Liver (tissue), 9 donors: ENCODE results near the gene PKHD1. TPM values are rescaled to one million over a fixed set of nuclear protein-coding genes. Genes with fewer than 3 reads are reported as not detected.

Experiments used
- DNase-seq: peaks from one replicate; pipeline ENCODE4 v3.0.0-alpha.2; 2017; ENCODE audit warnings: low spot score
- H3K27ac ChIP-seq, 2 donors: one replicate each; pipeline ENCODE4 v1.7.0; 2013; ENCODE audit warnings: inconsistent platforms in 2 of 2, low read length in 2 of 2, control low read depth in 1 of 2, low read depth in 1 of 2, mild to moderate bottlenecking in 1 of 2
- H3K27me3 ChIP-seq, 4 donors: one replicate each; pipeline versions ENCODE4 v1.6.1 to v1.7.0; 2013; ENCODE audit warnings: low read length in 3 of 4, inconsistent platforms in 1 of 4, mild to moderate bottlenecking in 1 of 4, moderate library complexity in 1 of 4; ENCODE audit not compliant: control insufficient read depth in 4 of 4, insufficient read depth in 4 of 4
- H3K36me3 ChIP-seq, 4 donors: one replicate each; pipeline versions ENCODE4 v1.6.1 to v1.7.0; 2013; ENCODE audit warnings: low read length in 3 of 4, mild to moderate bottlenecking in 3 of 4, low read depth in 1 of 4, moderate library complexity in 1 of 4; ENCODE audit not compliant: control insufficient read depth in 4 of 4, insufficient read depth in 3 of 4
- H3K4me1 ChIP-seq, 4 donors: one replicate each; pipeline versions ENCODE4 v1.6.1 to v1.7.0; 2013; ENCODE audit warnings: low read length in 3 of 4, mild to moderate bottlenecking in 3 of 4, moderate library complexity in 1 of 4; ENCODE audit not compliant: control insufficient read depth in 4 of 4, insufficient read depth in 4 of 4
- H3K4me3 ChIP-seq, 3 donors: one replicate each; pipeline versions ENCODE4 v1.6.1 to v1.7.0; 2013; ENCODE audit warnings: low read length in 3 of 3, control low read depth in 1 of 3, low read depth in 1 of 3, mild to moderate bottlenecking in 1 of 3
- H3K9ac ChIP-seq, 2 donors: one replicate each; pipeline ENCODE4 v1.7.0; 2013; ENCODE audit warnings: low read length in 2 of 2, mild to moderate bottlenecking in 2 of 2, moderate library complexity in 2 of 2, control low read depth in 1 of 2, low read depth in 1 of 2
- H3K9me3 ChIP-seq, 4 donors: one replicate each; pipeline versions ENCODE4 v1.6.1 to v1.7.0; 2013; ENCODE audit warnings: low read length in 3 of 4; ENCODE audit not compliant: control insufficient read depth in 4 of 4
- ATF3 ChIP-seq: IDR thresholded peaks from 2 replicates; pipeline ENCODE4 v1.6.1; 2016; ENCODE audit warnings: antibody characterized with exemption
- CTCF ChIP-seq: fragments of 150-350 bp; IDR thresholded peaks from 2 replicates; pipeline ENCODE4 v1.5.1; 2017; ENCODE audit warnings: improper control_type of control experiment, low read depth, low read length; ENCODE audit not compliant: missing input control
- EGR1 ChIP-seq, 2 donors: IDR thresholded peaks; 2 replicates each; pipeline ENCODE4 v1.6.1; 2016 to 2018; ENCODE audit warnings: antibody characterized with exemption in 2 of 2, low read depth in 2 of 2
- FOXA1 ChIP-seq: IDR thresholded peaks from 2 replicates; pipeline ENCODE4 v1.6.1; 2016; ENCODE audit warnings: antibody characterized with exemption
- FOXA2 ChIP-seq: IDR thresholded peaks from 2 replicates; pipeline ENCODE4 v1.6.1; 2016; ENCODE audit warnings: antibody characterized with exemption
- GABPA ChIP-seq, 2 donors: IDR thresholded peaks in 1 of 2; conservative IDR thresholded peaks in 1 of 2; 2 replicates each; pipeline ENCODE4 v1.6.1; 2016; ENCODE audit warnings: antibody characterized with exemption in 2 of 2, mild to moderate bottlenecking in 1 of 2, moderate library complexity in 1 of 2
- HNF4A ChIP-seq, 2 donors: conservative IDR thresholded peaks; 2 replicates each; pipeline ENCODE4 v1.6.1; 2016; ENCODE audit warnings: antibody characterized with exemption in 2 of 2, mild to moderate bottlenecking in 2 of 2
- HNF4G ChIP-seq: IDR thresholded peaks from 2 replicates; pipeline ENCODE4 v1.6.1; 2016; ENCODE audit warnings: antibody characterized with exemption
- JUND ChIP-seq, 2 donors: IDR thresholded peaks; 2 replicates each; pipeline ENCODE4 v1.6.1; 2016; ENCODE audit warnings: antibody characterized with exemption in 2 of 2
- MAX ChIP-seq: IDR thresholded peaks from 2 replicates; pipeline ENCODE4 v1.6.1; 2016; ENCODE audit warnings: antibody characterized with exemption
- NR2F2 ChIP-seq: IDR thresholded peaks from 2 replicates; pipeline ENCODE4 v1.6.1; 2016; ENCODE audit warnings: antibody characterized with exemption
- RAD21 ChIP-seq, 2 donors: IDR thresholded peaks; 2 replicates each; pipeline ENCODE4 v1.6.1; 2016; ENCODE audit warnings: antibody characterized with exemption in 2 of 2, mild to moderate bottlenecking in 2 of 2
- REST ChIP-seq: IDR thresholded peaks from 2 replicates; pipeline ENCODE4 v1.6.1; 2016; ENCODE audit warnings: antibody characterized with exemption, mild to moderate bottlenecking
- SP1 ChIP-seq: IDR thresholded peaks from 2 replicates; pipeline ENCODE4 v1.6.1; 2018; ENCODE audit warnings: antibody characterized with exemption, mild to moderate bottlenecking
- TAF1 ChIP-seq: conservative IDR thresholded peaks from 2 replicates; pipeline ENCODE4 v1.6.1; 2016; ENCODE audit warnings: antibody characterized with exemption, mild to moderate bottlenecking
- YY1 ChIP-seq: IDR thresholded peaks from 2 replicates; pipeline ENCODE4 v1.6.1; 2016; ENCODE audit warnings: antibody characterized with exemption, mild to moderate bottlenecking
- ZBTB33 ChIP-seq: IDR thresholded peaks from 2 replicates; pipeline ENCODE4 v1.6.1; 2016; ENCODE audit warnings: antibody characterized with exemption
- WGBS: extraction: QIAGEN DNeasy Blood & Tissue Kit; methylation state at CpG from one replicate; pipeline ENCODE4 v1.1.7; 2013; 5-methylcytosine and 5-hydroxymethylcytosine counted together
- polyA plus RNA-seq, 2 donors: library from polyadenylated mRNA; stranded (reverse) in 1 of 2; unstranded in 1 of 2; fragments of 200-250 nt in 1 of 2; fragments of >200 nt in 1 of 2; fragmentation: Nextera tagmentation in 1 of 2; extraction: Ambion mirVana in 1 of 2; gene quantifications; one replicate each; pipeline versions ENCODE4 v1.2.1 to v1.2.3, GENCODE V29; 2013 to 2015
- total RNA-seq, 2 donors: library from RNA; depleted of rRNA; stranded (reverse); fragments of >200 nt; gene quantifications; one replicate each; pipeline ENCODE4 v1.2.3, GENCODE V29; 2014
- donor health status: healthy.
- donor health status: healthy.
- donor health status: healthy.
- donor health status: healthy.
- donor health status: healthy.

Gene PKHD1
- total and polyA plus RNA-seq, 4 donors: 0.45 to 10.6 (median 3.2) TPM

GRCh38 chr6:51644426-51644825 lies 443.0 kb downstream of the PKHD1 start (continued):
- TF ChIP-seq YY1: no peak
- TF ChIP-seq EGR1 (IDR thresholded peaks at IDR 0.05; ENCODE audit: low read depth in 2 of 2): no peak
- TF ChIP-seq CTCF: no peak
- no peak for TF ChIP-seq TAF1

- Histone ChIP-seq H3K36me3 (no peaks in the 10 kb centered on the region), H3K27me3 (no peaks in the 10 kb centered on the region), H3K27ac (no peak overlapping the region), H3K9me3 (no peaks in the 10 kb centered on the region), H3K4me1 (no peaks in the 10 kb centered on the region), H3K4me3 (no peak overlapping the region), H3K9ac (no peak overlapping the region)
- 89% methylated on average over 6 of the region's 6 CpGs for WGBS
- DNase-seq: no peak
- TF ChIP-seq JUND (IDR thresholded peaks at IDR 0.05) (no peak), ZBTB33 (no peak), YY1 (no peak), TAF1 (no peak), ATF3 (no peak)
Measured at GRCh38 chr6:51640021-51640420, 447.4 kb downstream of the PKHD1 start.

- H3K27ac ChIP-seq: no peak overlapping the region
- WGBS: 79% methylated on average over 1 of the region's 1 CpG
- DNase-seq: no peak
- H3K36me3 ChIP-seq: no peaks in the 10 kb centered on the region
- no peaks in the 10 kb centered on the region for H3K4me1 ChIP-seq
- TF ChIP-seq SP1 (no peak), NR2F2 (no peak), CTCF (no peak), EGR1 (IDR thresholded peaks at IDR 0.05; ENCODE audit: low read depth in 2 of 2) (no peak), HNF4G (no peak), MAX (no peak), YY1 (no peak), FOXA1 (no peak), REST (no peak), TAF1 (no peak), FOXA2 (no peak), ATF3 (no peak), GABPA (IDR thresholded peaks at IDR 0.05 in 1 of 2, conservative IDR thresholded peaks at IDR 0.05 in 1 of 2) (no peak), ZBTB33 (no peak), JUND (IDR thresholded peaks at IDR 0.05) (no peak), HNF4A (conservative IDR thresholded peaks at IDR 0.05) (no peak), RAD21 (IDR thresholded peaks at IDR 0.05) (no peak)
- H3K4me3 ChIP-seq: no peak overlapping the region
- no peaks in the 10 kb centered on the region for H3K9me3 ChIP-seq
- H3K27me3 ChIP-seq: no peaks in the 10 kb centered on the region
- H3K9ac ChIP-seq: no peak overlapping the region
Measured at GRCh38 chr6:51633424-51633823, 454.0 kb downstream of the PKHD1 start.
